GM21528 (cell line): ENCODE data around the gene TMEM52B.
"Not testable (repeated sequence)": the region's sequence is repeated elsewhere in the genome, so short reads cannot be mapped to it uniquely, and the experiment has no call there.

Source experiments
- ATAC-seq: cut with Tn5 transposase; IDR thresholded peaks from one replicate; pipeline ENCODE4 v1.9.1; 2021; ENCODE audit warnings: mild to moderate bottlenecking, moderate library complexity; ENCODE audit not compliant: unreplicated experiment, low FRiP score

Gene TMEM52B

DNA sequence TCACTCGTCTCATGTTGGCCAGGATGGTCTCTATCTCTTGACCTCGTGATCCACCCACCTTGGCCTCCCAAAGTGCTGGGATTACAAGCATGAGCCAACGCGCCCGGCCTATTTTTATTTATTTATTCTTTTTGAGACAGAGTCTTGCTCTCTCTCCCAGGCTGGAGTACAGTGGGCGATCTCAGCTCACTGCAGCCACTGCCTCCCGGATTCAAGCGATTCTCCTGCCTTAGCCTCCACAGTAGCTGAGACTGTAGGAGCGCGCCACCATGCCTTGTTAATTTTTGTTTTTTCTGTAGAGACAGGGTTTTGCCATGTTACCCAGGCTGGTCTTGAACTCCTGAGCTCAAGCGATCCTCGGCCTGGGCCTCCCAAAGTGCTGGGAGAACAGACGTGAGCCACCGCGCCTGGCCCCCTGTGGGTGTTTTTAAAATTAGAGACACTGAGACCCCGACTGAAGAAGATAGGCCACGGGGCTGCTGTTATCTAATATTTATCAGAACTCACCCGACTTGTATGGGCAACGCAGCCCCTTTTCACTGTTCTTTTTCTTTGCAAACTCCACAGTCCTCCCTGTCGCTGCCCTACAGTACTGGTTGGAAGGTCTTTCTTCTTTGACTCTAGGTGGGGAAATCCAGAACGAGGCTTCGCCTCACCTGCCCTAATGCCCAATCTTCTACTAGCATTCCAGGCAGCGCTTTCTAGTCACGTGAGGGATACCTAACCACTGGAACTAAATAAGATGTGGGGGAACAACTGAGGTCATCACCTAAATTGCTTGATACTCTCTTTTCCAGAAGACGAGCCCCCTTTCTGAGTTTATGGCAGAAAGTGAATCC lies 32.5 kb downstream of the TMEM52B start:
- no peak for ATAC-seq

DNA sequence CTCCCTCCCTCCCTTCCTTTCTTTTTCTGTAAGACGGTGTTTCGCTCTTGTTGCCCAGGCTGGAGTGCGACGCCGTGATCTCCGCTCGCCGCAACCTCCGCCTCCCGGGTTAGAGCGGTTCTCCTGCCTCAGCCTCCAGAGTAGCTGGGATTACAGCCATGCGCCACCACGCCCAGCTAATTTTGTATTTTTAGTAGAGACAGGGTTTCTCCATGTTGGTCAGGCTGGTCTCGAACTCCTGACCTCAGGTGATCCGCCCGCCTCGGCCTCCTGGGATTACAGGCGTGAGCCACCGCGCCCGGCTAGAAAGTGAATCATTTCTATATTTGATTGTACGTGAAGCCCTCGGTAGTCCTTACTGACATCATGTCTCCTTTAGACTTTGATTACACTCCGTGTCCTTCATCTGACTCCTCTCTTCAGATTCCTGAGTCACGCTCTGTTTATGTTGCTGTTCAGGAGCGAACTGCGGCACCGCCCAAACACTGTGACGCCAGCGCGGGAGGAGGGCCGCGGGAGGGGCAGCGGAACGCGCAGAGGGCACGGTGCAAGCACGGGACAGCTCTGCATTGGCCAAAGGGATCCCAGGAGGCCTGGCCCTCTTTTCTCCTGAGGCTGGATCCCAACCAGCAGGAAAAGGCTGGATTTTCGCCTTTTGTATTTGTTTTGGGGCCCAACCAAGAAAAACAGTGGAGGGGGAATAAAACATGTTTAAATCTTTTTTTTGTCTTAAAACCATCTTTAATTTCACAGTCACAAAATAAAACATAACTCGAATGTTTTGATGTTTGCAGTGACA lies 33.3 kb downstream of the TMEM52B start:
- ATAC-seq, result peak; percentile 73

DNA sequence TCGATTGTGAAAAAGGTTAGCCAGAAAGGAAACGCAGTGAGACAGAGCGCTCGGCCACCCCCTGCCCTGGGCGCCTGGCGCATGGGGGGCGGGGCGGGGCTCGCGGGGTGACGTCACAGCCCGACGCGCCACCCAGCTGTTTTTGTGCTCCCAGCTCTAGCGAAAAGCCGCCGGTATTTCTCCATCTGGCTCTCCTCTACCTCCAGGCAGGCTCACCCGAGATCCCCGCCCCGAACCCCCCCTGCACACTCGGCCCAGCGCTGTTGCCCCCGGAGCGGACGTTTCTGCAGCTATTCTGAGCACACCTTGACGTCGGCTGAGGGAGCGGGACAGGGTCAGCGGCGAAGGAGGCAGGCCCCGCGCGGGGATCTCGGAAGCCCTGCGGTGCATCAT lies 33.9 kb downstream of the TMEM52B start, which contains the start of gene GABARAPL1:
Gene GABARAPL1, plus strand, starts transcription at position 139 of the 393 bp plus-strand sequence. Its CDS starts 253 bp downstream, at position 392.
- ATAC-seq, result peak; percentile 75

DNA sequence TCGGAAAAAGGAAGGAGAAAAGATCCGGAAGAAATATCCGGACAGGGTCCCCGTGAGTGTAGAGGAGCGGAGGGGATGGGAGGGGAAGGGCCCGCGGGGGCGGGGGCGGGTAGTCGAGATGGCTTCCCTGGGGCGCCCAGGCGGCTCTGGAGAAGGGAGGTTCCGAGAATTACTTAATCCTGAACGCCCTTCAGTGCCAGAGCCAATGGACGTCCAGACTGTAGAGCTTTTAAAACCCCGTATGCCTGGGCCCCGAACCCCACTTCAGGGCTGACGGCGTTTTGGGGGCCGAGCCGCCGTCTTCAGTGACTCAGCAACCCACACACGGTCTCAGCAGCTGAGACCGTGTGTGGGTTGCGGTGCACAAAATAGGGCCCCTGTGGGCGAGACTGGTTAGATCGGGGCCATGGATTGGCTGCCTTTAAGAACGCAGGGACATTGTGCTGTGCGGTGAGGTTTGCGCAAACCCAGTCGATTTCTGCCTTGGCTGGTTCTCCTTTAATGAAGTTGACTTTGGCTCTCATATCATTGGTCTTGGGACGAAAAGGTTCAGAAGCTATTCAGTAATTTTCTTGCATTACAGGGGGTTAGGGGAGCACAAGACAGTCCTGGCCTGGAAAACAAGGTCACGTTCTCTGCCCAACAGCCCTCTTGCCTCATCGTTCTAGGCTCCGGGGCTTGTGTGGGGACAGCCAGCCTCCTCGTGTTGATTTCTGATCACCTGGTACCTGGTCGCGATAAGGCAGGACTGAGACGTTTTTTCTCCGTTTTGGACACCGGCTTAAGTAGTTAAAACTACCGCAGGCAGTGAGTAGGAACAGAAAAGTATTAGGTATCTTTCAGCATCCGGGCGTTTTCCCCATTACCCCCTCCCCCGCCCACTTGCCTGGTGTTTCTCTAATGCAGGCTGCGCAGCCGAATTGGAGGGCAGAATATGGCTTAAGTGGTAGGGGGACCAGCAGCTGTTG lies 34.6 kb downstream of the TMEM52B start:
- ATAC-seq, result peak; percentile 60

DNA sequence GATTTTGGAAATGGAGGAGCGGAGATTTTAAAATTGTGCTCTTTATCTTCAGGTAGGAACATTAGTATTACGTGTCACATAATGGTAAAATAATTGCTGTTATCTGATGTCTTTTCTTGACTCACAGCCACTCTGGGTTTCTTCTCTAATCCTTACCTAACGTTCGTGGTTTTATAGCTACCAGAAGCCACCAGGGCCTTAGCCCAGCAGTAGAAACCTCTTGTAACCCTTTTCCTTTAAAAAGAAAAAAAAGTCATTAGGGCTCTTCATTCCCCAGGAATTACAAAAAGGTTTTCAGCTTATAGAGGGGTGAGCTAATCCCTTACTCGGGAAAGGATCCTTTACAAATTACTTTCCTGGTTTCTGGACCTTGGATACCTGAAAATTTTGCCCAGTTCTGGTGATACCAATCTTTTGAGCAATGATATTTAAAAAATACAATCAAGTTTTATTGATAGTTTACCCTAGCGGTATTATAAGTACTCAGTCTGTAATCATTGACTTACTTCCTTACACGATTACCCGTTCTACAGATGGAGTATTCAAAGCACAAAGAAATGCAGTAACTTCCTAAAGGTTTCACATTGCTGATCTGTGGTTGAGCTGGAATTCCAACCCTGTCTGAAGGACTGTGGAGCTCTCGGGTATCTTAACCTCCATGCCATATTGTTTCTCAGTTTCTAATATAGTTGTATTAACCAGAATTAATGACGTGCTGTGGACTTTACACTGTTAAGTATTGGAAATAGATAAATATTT lies 35.5 kb downstream of the TMEM52B start:
- no peak for ATAC-seq

DNA sequence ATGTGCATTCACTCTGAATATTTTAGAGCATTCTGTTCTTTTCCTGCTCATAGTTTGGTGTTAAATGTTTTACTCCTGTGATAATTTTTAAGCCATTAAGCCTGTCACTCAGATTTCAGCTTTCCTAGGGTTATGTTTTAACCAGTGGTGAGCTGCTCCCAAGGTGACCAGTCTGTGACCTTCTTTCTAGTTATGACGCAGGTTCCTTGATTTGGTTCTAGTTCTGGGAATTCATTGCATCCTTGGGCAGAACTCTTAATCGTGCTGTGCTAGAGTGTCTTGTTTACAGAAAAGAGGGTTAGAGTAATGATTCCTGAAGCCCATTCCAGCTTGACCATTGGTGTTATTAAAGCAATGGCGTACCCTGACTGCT lies 36.0 kb downstream of the TMEM52B start:
- no peak for ATAC-seq

DNA sequence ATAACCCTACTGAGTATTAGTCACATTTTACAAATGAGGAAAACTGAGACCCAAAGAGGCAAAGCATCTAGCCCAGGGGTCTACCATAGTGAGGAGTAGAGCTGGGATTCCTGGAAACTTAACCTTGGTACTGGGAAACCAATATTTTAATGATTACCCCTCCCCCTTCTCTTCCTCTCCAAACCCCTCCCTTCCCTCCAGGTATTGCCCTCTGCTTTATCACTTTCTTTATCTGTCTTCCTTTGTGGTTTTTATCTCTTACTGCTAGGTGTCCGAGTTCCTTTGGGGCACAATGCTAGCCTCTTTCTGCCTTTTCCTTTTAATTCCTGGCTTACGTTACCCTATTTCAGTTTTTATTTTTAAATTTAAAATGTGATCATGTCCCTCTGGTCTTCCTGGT lies 36.6 kb downstream of the TMEM52B start:
- no peak for ATAC-seq

DNA sequence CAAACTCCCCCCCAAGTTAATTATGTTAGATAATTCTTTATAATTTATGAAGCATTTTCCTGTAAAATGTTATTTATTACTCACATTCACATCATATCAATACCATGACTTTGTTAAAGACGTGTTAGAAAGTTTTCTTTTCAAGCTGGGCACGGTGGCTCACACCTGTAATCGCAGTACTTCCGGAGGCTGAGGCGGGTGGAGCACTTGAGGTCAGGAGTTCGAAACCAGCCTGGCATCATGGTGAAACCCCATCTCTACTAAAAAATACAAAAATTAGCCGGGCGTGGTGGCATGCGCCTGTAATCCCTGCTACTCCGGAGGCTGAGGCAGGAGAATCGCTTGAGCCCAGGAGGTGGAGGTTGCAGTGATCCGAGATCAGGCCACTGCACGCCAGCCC lies 37.1 kb downstream of the TMEM52B start:
- not testable (repeated sequence) for ATAC-seq

DNA sequence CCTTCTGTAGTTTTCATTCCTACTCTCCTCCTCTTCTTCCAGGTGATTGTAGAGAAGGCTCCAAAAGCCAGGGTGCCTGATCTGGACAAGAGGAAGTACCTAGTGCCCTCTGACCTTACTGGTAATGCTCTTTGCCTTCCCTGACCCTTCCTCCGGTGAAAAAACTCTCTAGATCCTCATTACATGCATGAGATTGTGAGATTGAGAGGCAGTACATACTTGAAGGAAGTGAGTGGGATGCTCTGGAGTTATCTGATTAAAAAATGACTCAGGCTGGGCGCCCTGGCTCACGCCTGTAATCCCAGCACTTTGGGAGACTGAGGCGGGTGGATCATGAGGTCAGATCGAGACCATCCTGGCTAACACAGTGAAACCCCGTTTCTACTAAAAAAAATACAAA lies 39.2 kb downstream of the TMEM52B start:
- no peak for ATAC-seq

DNA sequence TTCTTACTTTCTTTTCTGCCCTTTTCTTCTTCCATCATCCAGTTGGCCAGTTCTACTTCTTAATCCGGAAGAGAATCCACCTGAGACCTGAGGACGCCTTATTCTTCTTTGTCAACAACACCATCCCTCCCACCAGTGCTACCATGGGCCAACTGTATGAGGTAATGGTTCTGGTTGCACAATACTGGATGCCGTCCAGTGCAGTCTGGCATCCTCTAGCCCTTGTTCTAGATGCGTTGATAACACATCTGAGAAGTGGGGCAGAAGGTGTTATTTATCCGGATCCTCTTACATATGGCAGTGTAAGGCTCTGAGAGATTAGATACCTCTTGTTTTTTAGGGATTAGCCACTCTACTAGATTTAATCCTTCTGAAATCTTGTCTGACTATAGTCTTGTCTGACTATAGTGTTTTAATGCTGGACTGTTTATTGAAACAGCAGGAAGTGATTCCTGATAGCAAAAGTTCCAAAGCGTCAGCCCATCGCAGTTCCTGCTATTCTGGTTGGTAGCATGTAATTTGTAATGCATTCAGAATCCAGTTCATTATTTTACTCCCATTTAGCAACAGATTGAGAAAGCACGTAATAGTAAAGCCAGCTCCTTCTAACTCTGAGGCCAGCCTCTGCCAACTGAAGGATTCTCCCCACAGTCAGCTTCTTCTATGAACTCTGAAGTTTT lies 41.7 kb downstream of the TMEM52B start:
- no peak for ATAC-seq

DNA sequence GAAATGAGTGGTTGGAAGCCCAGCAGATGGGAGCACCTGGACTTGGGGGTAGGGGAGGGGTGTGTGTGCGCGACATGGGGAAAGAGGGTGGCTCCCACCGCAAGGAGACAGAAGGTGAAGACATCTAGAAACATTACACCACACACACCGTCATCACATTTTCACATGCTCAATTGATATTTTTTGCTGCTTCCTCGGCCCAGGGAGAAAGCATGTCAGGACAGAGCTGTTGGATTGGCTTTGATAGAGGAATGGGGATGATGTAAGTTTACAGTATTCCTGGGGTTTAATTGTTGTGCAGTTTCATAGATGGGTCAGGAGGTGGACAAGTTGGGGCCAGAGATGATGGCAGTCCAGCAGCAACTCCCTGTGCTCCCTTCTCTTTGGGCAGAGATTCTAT lies 43.0 kb downstream of the TMEM52B start:
- no peak for ATAC-seq

DNA sequence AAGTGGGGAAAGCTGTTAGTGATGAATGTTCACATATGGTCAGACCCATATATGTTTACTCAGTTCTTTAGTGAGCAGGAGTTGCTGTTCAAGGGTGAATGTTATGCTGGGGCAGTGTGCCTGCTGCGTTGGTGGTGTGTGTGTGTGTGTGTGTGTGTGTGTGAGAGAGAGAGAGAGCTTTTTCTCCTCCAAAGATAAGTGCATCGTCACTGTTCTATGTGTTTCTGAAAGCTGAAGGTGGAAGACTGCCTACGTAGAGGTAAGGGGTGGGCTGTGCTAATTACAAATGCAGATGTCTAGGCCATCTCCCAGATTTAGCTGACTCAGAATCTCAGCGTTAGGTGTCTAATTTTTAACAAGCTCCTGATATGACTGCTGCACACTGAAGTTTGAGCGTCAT lies 44.4 kb downstream of the TMEM52B start:
- ATAC-seq, result no peak

DNA sequence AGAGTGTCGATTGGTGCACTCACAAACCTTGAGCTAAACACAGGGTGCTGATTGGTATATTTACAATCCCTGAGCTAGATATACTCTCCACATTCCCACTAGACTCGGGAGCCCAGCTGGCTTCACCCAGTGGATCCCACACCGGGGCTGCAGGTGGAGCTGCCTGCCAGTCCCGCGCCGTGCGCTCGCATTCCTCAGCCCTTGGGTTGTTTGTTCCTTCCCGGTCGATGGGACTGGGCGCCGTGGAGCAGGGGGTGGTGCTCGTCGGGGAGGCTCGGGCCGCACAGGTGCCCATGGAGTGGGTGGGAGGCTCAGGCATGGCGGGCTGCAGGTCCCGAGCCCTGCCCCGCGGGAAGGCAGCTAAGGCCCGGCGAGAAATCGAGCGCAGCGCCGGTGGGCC lies 46.6 kb downstream of the TMEM52B start:
- not testable (repeated sequence) for ATAC-seq

DNA sequence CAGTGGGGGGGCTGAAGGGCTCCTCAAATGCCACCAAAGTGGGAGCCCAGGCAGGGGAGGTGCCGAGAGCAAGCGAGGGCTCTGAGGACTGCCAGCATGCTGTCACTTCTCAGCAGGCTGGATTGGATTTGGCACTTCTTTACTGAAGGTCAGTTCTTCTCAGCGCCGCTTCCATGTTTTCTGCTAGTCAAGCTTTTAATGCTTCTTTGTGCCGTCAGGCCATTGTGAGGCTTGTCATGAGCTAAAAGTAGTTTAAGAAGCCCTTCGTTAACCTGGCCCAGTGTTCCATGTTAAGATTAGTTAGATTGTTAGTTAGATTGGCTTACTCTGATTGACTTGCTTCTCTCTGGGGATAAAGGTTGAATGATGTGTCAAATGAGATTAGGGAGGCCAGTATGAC lies 47.3 kb downstream of the TMEM52B start:
- no peak for ATAC-seq

DNA sequence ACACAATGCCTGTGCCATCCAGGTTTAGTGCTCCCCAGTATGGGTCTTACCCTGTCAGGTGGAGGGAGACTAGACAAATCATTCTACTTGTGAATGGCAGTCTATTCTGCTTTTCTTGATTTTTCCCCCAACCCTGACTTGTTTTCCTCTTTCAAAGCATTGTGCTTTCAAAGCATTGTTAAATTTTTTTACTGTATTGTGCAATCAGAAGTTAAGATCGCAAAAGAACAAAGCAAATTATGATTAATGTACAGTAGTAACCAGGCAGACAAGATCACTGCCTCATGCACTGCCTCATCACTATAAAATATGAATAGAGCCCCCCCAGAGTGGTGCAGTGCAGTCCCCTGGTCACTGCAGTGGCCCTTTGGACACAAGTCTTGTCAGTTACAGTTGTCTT lies 47.9 kb downstream of the TMEM52B start:
- ATAC-seq, result no peak

DNA sequence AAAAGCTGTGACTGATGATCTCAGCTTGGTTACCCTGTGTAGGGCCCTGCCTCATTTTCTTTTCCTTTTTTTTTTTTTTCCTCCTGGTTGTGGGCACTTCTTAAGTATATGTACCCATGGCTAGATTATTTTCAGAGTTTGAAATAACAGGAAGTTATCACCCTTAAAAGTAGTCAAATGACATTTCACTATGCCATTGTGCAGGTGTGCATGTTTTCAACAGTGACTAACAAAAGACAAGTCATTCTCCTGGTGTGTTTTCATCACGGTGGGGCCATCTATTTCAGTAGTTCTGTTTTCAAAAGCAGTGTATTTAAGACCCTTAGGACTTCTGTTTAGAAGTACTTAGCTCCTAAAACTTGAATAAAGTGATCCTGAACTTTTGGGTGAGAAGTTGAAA lies 48.8 kb downstream of the TMEM52B start:
- no peak for ATAC-seq

DNA sequence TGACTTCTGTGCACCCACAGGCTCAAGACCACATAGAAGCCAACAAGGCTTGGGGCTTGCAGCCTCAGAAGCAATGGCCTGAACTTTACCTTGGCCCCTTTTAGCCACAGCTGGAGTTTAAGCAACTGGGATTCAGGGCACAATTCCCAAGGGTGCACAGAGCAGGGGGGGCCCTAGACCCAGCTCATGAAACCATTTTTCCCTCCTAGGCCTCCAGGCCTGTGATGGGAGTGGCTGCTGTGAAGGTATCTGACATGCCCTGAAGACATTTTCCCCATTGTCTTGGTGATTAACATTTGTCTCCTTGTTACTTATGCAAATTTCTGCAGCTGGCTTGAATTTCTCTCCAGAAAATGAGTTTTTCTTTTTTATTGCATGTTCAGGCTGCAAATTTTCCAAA lies 55.7 kb downstream of the TMEM52B start:
- ATAC-seq, result no peak

DNA sequence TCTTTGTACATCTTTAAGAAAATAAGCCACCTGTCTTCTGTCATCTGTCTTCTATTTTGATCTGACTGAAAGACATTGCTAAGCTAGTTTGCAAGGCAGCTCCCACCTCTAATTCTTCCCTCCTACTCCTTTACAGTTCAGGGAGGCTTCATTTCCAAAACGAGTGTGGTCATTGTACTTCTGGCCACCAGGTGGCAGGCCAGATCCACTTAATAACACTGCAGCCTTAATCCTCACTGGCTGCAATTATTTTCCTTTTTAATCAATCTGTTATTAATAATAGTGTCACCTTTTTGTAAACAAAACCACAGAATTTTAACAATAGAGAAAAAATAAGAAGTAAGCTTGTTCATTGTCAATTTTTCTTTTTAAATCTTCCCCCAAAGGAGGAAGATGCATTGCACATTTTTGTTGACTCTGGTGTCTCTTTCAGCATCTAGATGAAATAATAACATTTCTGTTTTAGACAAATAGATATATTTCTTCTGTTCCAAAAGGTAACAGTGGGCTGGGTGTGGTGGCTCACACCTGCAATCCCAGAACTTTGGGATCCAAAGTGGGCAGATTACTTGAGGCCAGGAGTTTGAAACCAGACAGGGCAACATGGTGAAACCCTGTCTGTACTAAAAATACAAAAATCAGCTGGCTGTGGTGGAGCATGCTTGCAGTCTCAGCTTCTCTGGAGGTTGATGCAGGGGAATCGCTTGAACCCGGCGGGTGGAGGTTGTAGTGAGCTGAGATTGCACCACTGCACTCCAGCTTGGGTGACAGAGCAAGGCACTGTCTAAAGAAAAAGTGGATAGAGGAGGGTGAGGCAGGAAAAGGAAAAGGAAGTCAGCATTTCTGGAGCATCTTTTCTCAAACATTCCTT lies 57.2 kb downstream of the TMEM52B start:
- ATAC-seq, result no peak
